Stimulated activated CD8-positive, alpha-beta memory T cell treated with anti-CD3 and anti-CD28 coated beads, Interleukin-12 subunit alpha, Interleukin-12 subunit beta, amount 100 ng/mL, for 24 hours (primary cell): ENCODE measurements around the gene FHOD3.
"Not testable (repeated sequence)": the region's sequence is repeated elsewhere in the genome, so short reads cannot be mapped to it uniquely, and the experiment has no call there.

ENCODE experiments used
- DNase-seq: peaks from one replicate; pipeline ENCODE4 v3.0.0-alpha.2; 2020; ENCODE audit errors: extremely low read depth

FHOD3 gene

DNA sequence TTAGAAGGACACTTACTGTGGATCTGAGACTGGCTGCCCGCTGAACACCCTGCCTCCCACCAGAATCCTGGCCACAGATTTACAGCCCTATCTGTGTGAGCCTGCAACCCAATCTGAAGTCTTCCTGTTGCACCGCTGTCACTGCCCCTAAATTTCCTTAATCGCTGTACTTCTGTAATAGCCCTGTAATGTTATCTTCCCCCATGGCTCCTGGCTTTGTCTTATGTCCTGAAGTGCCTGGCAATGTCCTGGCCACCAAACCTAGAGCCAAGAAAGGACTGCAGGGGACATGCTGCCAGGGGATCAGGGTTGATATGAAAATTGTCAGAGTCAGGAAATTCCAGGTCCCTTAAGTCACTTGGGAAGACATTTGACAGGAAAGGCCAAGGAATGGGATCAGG, 52.7 kb downstream of the FHOD3 start:
- no peak for DNase-seq

DNA sequence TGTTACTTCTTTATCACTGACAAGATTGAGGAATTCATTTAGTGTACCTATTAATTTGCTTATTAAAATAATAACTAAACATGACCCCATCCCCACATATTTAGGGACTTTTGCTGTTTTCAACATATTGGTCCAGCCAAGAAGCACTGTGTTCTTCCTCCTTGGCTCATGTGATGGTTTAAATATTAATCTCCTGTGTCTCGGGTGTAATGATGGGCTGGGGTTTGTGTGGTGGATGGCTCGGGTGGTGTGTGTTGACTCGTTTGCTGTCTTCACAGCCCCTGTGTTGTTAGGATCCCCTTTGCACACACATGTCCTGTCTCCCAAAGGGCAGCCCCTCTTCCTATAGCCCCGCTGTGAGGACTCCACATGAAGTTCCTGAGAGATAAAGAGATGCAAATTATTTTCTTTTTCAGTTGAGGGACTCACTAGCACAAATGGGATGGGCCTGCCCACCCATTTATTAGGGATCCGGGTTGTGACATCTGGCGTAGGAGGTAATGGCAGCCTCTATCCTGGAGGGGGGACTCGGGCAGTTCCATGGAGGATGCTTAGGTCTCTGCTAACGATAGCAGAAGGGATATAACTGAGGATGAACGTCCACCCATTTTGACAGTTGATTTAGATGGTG, 53.4 kb downstream of the FHOD3 start:
- no peak for DNase-seq

DNA sequence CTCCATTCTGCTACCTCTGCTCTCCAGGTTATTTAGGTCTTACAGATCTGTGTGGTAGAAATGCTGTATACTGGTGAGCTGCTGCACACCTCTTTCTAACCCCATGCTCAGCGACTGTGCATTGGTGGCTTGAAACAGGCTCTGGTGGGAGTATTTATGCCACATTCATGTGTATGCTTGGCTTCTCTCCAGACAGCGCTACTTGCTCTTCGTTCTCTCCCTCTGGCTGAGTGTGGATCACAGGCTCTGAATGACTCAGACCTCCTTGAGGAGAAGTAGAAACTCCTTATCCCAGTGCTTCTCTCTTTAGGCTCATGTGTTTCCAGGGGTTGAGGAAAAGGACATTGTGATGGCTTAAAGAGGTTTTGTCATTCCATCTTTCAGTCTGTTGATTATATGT, 54.9 kb downstream of the FHOD3 start:
- DNase-seq, result no peak

DNA sequence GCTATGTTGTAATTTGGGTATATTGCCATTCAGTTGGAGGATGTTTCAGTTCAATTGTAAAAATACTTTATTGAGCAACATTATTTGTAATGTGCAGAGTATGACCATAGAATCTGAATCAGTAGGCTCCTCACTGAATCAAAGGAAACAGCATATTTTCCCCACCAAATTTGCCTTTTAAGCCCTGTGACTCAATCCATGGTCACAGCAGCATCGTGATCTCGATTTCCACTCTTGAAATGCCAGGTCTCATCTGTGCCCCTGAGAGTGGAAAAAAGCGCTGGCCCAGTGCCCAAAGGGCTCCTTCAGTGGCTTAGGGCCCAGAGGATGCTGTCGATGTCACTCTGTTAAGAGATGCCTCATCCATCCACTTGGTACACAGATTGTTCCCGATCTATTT, 57.5 kb downstream of the FHOD3 start:
- DNase-seq, result no peak

DNA sequence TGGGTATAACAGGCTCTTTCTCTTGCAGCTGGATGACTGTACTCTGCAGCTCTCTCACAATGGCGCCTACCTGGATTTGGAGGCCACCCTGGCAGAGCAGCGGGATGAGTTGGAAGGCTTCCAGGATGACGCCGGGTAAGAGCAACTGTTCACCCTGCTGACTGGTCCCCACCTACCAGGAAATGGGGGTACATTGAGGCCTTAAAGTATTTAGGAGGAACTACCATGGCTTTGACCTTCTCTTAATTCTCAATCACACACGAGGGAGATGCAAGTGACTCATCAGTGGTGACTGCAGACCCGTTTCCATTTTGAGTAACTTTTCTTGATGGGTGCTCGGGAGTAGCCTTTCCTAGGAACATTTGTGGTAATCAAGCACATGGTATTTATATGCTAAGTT, 58.0 kb downstream of the FHOD3 start:
- DNase-seq, result no peak

DNA sequence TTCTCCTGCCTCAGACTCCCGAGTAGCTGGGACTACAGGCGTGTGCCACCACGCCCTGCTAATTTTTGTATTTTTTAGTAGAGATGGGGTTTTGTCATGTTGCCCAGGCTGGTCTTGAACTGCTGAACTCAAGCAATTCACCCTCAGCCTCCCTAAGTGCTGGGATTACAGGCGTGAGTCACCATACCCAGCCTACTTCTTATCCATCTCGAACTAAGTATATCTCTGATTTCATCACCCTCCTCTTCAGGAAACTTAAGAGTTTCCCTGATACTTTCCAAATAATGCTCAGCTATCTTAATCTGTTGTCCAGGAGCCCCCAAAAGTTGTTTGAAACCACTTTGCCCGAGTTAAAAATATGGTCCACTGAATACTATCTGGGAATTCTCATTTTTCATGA, 59.2 kb downstream of the FHOD3 start:
- DNase-seq, result not testable (repeated sequence)

DNA sequence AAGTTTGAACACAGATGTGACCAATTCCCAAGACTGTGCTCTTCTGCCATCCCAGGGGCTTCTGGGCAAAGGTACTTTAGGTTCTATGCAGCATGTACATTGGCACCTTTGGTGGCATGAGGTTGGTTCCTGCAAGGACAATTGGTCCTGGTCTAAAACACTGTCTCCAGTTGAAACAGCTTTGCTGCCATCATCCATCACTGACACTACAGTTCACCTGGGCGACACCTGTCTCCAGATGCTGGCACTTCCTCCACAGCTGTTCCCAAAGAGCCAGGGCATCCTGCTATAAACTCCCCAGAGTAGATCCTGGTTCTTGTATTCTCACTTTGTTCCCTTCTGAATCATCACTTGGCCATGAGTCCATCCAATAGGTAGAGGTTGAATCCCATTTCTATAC, 60.6 kb downstream of the FHOD3 start:
- no peak for DNase-seq

DNA sequence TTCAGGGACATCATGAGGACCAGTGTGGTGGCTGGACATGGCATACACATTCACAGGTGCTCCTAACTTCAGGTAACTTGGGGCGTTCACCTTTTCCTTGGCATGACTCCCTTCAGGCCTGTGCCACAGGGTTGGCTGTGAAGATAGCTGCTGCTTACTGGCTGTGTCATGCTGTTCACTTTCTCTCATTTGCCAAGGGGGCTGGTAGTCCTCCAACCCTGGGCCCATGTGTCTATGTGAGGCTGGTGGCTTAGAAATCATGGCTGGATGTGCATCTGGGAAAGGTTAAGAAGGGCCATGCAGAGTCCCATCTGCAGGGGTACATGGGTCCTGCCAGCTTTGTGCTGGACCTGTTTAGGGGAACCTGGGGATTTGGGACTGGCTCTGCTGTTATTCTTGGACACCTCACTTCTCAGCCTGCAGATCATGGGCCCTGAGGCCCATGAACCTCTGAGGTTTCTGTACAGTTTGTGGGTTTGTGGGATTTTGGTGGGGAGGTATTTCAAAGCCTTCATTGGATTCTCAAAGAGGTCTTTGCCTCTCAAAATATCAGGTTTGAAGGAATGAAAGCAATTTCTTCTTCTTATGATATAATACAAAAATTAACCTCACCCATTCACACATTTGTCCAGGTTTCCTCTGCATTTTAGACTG, 62.9 kb downstream of the FHOD3 start:
- DNase-seq, result no peak

DNA sequence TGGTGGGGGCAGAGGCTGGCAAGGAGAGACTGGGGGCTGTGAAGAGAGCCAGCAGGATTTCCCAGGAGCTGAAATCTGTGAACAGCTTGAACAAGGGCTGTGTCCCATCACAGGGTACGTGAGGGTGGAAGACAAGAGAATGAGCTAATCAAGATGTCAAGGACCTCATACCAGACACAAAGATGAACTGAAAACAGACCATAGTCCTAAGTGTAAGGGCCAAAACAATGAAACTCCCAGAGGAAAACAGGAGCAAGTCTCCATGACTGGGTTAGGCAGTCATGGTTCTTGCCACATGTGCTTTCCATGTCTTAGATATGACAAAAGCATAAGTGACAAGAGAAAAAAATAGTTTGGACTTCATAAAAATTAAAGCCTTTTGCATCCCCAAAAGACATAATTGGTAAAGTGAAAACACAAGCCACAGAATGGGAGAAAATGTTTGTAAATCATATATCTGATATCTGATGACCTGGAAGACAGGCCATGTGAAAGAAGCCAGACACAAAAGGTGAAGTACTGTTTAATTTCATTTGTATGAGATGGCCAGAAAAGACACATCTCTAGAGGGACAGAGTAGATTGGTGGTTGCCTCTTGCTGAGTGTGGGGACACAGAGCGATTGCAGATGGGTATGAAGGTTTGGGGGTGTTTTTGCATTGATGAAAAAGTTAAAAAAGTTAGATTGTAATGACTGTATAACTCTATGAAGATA, 67.6 kb downstream of the FHOD3 start:
- DNase-seq, result no peak

DNA sequence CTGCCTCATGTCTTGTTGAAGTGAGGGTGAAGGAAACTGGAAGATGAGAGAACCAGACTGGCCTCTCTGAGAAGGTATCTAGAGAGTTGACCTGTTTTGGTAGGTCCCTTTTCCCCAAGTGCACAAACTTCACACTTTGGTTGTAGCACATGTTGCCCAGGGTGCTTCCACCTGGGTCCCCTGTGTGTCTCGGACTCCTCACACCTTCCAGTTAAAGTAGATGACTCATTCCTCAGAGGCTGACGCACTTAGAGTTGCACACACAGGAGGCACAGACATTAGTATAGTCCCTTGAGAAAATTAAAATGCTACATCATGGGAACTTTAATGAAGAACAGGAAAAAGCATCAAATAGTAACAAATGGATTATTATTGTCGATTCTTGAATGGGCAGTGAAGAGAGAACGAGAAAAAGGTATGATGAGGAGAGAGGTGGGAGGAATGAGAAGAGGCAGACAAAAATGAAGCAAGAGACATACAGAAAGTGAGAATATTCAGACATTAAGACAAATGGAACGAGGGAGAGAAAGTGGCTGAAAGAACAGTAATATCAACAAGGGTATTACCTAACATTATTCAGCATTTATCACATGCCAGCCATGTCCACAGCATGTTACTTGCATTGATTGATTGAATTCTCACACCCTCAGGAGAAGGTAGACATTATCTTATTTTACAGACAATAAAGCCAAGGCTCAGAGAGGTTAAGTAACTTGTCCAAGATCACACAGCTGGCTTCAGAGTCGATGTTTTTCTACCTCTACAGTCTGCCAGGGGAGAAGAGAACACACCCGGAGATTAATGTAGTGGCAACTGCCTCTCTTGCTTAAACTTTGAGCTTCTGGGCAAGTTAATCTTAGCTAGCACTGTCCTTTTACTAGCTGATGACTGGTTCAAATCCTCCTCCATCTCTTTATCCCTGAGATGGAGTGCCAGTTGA, 68.6 kb downstream of the FHOD3 start:
- DNase-seq, result no peak

DNA sequence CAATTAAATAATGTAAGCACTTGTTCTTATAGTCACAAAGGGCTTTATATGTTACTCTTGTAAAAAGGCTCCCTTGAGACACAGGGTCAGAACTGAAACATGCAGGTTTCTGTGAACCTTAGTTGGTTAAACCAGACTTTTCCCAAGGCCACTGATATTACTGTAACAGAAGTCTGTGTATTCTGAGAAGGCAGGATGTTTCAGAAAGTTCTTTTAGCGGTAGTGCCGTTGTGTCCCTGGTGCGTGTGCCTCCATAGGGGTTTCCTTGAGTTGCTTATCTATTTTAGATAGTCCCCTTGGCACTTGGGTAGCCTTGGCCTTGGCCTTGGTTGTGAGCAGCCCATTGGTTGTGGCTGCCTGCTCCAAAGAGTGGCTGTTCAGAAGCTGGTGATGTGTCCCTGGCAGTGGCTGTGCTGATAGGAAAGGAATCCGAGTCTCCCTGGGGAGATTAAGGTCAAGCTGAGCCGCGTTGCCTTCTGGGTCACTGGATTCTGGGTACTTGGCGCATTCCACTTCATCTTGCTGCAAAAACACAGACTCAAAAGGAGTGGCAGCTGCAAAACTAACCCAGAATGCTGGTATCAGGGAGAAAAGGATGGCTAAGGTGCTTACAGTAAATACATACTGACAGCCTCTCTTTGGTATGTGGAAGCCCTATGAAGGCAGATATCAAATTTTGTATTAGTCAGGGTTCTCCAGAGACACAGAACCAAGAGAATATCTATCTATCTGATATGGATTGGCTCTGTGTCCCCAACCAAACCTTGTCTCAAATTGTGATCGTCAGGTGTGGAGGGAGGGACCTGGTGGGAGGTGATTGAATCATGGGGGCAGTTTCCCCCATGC, 69.7 kb downstream of the FHOD3 start:
- DNase-seq, result no peak

DNA sequence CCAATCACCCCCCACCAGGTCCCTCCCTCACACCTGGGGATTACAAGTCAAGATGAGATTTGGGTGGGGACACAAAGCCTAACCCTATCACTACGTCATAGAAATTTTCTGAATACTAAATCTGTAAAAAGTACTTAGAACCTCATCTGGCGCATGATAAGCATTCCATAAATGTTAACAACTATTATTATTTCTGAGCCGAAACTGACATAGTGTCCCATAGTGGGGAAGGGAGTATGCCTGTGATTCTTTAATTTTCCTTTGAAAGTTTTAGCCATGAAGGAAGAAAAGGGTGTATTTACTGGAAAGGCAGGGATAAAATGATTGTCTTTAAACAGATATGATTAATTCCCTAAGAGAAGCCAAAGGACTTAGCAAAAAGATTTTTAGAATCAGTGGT, 71.4 kb downstream of the FHOD3 start:
- DNase-seq, result no peak

DNA sequence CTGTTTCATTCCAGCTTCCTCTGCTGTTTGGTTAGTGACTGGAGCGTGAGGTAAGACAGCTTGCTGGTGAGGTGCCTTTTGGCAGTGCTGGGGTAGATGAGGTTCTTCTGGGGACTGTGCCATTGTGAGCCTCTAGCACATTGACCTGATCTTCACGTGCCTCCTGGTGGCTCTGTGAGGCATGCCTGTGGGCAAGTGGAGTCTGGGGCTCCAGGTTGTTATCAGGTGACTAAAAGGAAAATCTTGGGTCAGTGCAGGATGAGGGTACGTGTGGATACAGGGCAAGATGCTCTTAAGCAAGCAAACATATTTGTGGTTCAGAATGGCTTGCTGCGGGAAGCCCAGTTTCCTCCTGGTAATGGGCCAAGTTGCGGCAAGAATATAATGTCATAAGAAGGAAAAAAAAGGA, 75.4 kb downstream of the FHOD3 start:
- DNase-seq, result no peak

DNA sequence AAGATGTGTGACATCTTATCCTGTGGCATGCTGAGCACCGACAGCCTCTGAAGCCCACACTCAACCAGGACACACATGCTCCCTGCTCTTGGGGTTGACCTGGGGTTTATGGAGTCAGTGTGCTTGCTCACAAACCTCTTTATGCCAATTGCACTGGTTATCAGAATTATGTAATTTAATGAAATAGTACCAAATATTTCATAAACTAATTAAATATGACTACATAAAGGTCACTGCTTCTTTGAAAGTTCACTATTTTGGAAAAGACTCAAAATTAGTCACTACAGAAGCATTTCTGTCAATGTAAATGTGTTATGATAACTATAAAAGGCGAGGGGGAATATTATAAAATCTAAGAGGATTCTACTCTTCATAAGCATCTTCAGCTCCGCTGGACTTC, 76.7 kb downstream of the FHOD3 start:
- DNase-seq, result no peak

DNA sequence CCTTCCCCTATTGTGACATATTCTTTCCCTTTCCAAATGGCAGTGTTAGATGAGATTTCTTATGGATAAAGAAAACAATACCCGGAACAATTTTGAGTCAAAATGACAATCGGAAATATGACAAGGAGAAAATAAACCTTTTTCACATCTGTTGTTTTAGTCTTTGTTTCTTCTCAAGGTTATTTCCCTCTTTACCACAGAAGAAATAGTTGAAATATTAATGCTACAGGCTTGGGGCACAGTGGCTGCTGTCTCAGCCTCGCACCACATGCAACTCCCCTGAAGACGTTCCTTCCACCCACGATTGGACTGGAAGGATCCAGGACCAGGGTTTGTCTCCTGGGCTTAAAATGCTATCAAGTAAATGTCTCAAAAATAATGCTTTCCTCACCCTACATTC, 77.6 kb downstream of the FHOD3 start:
- no peak for DNase-seq

DNA sequence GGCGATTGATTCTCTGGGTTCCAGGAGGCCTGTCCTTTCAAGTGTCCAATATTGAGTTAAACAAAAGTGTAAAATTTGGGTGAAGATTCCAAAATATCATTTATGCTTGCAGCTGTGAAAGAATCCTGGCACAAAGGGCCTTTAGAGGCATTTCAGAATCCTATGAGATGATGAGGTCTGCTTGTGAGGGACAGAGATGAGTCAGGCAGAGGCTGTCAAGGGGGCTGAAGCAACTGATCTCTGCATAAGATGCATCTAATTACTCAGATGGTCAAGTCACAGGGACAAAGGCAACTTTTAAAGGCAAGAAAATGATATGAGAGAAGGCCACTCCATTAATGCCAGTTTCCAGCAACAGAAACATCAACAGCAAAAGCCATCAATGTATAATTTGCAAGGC, 78.8 kb downstream of the FHOD3 start:
- no peak for DNase-seq

DNA sequence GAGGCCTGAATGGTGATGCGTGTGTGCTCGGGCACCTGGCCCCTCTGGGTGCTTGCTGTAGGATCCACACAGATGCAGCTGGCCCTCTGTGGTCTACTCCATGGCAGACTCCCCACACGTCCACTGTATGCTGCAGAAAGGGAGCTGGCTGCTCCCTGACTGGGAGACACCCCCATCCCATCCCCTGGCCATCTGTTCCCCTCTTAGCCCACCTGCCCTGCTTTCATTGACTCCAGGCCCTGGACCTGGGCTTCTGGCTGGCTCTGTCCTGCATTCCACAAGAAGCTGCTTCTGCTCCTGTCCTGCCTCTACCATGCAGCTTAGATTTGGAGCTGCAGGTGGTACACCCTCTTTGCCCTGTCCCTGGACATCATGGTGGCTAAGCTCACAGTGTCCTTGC, 80.1 kb downstream of the FHOD3 start:
- no peak for DNase-seq

DNA sequence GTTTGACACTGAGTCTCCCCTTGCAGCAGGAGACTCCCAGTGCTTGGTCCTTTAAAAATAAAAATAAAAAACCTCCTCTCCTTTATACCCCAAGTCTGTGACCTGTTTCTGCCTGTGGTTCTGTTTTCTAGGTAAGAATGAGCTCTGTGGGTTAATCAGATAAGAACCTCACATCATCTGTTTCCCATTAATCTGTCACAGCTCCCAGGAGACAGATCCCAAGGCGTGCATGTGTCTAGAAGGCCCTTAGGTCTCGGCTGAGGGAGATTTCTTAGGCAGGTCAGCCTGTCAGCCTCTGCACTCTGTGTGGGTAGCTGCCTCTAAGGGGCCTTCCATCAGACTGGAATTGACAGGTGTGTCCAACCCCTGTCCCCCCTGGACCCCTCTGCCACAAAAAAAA, 80.7 kb downstream of the FHOD3 start:
- DNase-seq, result no peak

DNA sequence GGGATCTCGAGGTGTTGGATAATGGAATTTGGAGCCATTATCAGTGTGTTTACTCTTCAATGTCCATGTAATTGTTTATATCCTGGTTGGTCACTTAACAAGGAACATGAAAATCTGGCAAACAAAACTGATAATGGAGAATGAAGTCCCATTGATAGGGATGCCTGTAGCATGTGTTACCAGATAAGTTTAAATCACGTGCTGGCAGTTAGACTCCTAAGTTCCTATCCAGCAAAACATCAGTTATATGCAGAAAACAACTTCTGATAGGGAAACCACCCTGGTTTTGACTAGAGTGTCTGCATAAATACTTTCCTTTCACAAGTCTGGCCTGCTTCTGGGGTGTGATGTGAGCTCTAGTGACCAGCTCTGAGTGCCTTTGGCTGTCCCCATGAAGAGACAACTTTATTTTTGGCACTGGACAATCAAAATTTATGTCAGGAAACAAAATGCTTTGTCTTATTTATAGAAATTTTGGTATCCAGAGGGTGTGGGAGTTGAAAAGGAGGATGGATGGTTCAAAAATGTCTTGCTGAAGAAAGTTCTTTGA, 82.0 kb downstream of the FHOD3 start:
- DNase-seq, result no peak

DNA sequence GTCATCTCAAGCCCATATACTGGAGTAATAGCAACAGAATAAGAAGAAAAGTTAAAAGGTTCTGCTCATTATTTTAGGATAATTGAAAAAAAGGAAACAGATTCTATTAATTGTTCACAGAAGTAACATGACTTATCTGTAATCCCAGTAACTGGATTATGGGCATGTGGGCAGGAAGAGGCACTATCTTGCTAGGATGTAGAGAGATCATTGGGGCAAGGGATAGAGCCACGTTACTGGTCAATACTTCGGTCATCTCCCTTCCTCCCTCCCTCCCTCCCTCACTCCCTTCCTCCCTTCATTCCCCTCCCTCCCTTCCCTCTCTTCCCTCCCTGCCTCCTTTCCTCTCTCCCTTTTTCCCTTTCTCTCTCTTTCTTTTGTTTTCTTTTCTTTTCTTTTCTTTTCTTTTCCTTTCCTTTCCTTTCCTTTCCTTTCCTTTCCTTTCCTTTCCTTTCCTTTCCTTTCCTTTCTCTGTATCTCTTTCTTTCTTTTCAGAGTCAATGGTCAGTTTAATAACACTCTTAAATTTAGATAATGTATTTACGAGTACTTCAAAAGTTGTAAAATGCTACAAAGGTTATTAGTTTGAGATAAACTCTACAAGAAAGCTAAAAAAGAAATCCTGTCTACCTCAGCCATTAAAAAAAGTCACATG, 82.8 kb downstream of the FHOD3 start:
- no peak for DNase-seq

DNA sequence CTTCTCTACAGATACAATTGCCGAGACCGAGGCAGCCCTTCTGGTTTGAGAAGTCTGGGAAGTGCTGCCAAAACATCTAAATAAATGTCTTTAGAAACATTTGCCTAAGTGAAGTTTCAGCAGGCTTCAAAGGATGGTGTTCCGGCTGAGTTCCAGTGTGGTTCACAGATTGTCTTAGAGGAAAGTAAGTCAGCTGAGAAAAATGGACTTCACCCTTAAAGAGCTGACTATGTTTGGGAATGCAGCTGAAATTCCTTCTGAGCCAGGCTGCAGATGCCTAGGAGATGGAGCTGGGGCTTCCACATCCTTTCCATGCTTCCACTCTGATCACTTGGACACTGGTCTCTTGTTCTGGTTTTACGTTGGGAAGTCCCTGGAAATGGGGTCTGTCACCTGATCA, 83.6 kb downstream of the FHOD3 start:
- DNase-seq, result no peak
